Measurements from ENCODE around the gene MBNL1. TPM values are rescaled to one million over a fixed set of nuclear protein-coding genes. Genes with fewer than 3 reads are reported as not detected.

MBNL1 gene
- total RNA-seq, 4 donors from 2014 or later, result 190 to 279 (median 216) TPM

GRCh38 chr3:152345233-152345632 lies 76.5 kb downstream of the MBNL1 start:
- no peak overlapping the region for H3K27ac ChIP-seq
- H3K4me3 ChIP-seq (replicated peaks in 1 of 3), result no peak overlapping the region
- H3K9me3 ChIP-seq, result no peaks in the 10 kb centered on the region
- peaks cover 10 to 13% of the 10 kb centered on the region in 2 donors for H3K4me1 ChIP-seq
- TF ChIP-seq CTCF (IDR thresholded peaks at IDR 0.05), result no peak
- TF ChIP-seq POLR2A (IDR thresholded peaks at IDR 0.05), result no peak
- WGBS, 2 donors, result 89 to 96% methylated on average over 1 of the region's 1 CpG
- no peaks in the 10 kb centered on the region for H3K27me3 ChIP-seq
- intact Hi-C loops (cut with DNase I), result no loop called here
- DNase-seq, result no peak
- no peaks in the 10 kb centered on the region for H3K36me3 ChIP-seq

DNA sequence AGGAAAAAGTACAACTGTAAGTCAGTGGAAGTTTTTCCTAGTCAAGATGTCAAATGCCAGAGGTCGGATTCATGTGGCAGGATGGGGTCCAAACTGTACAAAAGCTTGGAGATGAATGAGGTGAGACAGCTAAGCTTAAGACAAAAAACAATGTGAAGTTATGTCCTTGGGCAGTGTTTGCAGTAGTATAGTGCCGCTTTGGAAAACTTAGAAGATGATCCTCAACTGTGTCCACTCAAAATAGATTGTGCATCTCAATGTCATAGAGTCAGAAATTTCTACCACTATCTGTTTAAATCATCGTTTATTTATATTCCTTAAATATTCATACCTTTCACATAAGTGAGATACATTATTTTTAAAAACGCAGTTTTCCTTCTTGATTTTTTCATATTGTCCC lies 77.3 kb downstream of the MBNL1 start:
- intact Hi-C loops (cut with DNase I), result no loop called here
- 96 to 97% methylated on average over 4 of the region's 4 CpGs for WGBS, 2 donors
- no peak overlapping the region for H3K27ac ChIP-seq
- H3K36me3 ChIP-seq, result no peaks in the 10 kb centered on the region
- no peak overlapping the region for H3K4me3 ChIP-seq (replicated peaks in 1 of 3)
- DNase-seq, result no peak
- H3K27me3 ChIP-seq, result no peaks in the 10 kb centered on the region
- TF ChIP-seq CTCF (IDR thresholded peaks at IDR 0.05) (no peak), POLR2A (IDR thresholded peaks at IDR 0.05) (no peak)
- H3K4me1 ChIP-seq, result peaks cover 10 to 13% of the 10 kb centered on the region in 2 donors
- H3K9me3 ChIP-seq, result no peaks in the 10 kb centered on the region

GRCh38 chr3:152346740-152347139 lies 78.0 kb downstream of the MBNL1 start:
- TF ChIP-seq POLR2A (IDR thresholded peaks at IDR 0.05), result no peak
- no peak for TF ChIP-seq CTCF (IDR thresholded peaks at IDR 0.05)
- no peak for DNase-seq
- H3K27me3 ChIP-seq, result no peaks in the 10 kb centered on the region
- H3K9me3 ChIP-seq, result no peaks in the 10 kb centered on the region
- H3K4me3 ChIP-seq (replicated peaks in 1 of 3), result no peak overlapping the region
- intact Hi-C loops (cut with DNase I), result no loop called here
- 98 to 99% methylated on average over 2 of the region's 2 CpGs for WGBS, 2 donors
- H3K27ac ChIP-seq, result no peak overlapping the region
- no peaks in the 10 kb centered on the region for H3K36me3 ChIP-seq
- peaks cover 10 to 13% of the 10 kb centered on the region in 2 donors for H3K4me1 ChIP-seq

DNA sequence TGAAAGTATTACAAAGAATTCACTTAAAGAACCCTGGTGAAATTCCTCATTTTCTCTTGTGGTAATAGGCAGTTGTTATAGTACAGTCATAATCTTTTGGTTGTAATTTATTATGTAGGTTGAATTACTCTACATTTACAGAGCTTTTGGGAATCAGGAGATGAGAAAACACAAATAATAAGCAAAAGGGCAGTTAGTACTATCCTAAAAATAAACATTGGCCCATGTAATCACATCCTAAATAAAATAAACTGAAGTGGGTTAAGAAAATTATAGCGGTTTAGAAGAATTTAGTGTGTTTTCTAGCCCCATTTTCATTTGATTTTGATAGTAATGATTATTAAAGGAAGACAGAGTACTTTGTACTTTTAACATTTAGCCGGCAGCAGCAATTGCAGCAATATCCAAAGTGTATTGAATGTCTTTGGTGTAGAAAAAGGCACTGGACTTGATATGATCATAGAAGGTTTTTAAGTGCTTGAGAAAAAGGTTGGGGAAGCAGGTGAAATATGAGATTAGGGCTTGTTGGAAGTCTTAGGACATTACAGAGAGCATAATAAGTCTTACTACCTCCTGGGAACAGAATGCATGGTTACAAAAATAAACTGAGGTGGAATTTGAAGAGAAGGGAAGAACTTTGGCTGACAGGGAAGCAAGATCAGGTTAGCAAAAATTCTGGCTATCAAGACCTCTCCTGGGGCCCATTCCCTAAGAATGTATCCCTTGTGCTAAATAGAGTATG lies 79.9 kb downstream of the MBNL1 start:
- DNase-seq, result no peak
- Histone ChIP-seq H3K4me1 (peaks cover 10 to 13% of the 10 kb centered on the region in 2 donors), H3K4me3 (replicated peaks in 1 of 3) (no peak overlapping the region), H3K9me3 (no peaks in the 10 kb centered on the region), H3K27me3 (no peaks in the 10 kb centered on the region), H3K36me3 (no peaks in the 10 kb centered on the region), H3K27ac (no peak overlapping the region)
- no peak for TF ChIP-seq POLR2A (IDR thresholded peaks at IDR 0.05)
- no peak for TF ChIP-seq CTCF (IDR thresholded peaks at IDR 0.05)
- WGBS, 2 donors, result 73 to 77% methylated on average over 2 of the region's 2 CpGs
- intact Hi-C loops (cut with DNase I), result no loop called here

GRCh38 chr3:152349392-152349791 lies 80.7 kb downstream of the MBNL1 start:
- no peaks in the 10 kb centered on the region for H3K9me3 ChIP-seq
- TF ChIP-seq POLR2A (IDR thresholded peaks at IDR 0.05), result no peak
- no peak for TF ChIP-seq CTCF (IDR thresholded peaks at IDR 0.05)
- WGBS, 2 donors, result 78 to 80% methylated on average over 1 of the region's 1 CpG
- H3K27me3 ChIP-seq, result no peaks in the 10 kb centered on the region
- intact Hi-C loops (cut with DNase I), result no loop called here
- no peak for DNase-seq
- no peaks in the 10 kb centered on the region for H3K36me3 ChIP-seq
- no peak overlapping the region for H3K4me3 ChIP-seq (replicated peaks in 1 of 3)
- H3K4me1 ChIP-seq, result peaks cover 10 to 13% of the 10 kb centered on the region in 2 donors
- H3K27ac ChIP-seq, result no peak overlapping the region
